SKM-1 (cell line): ENCODE measurements around the gene OR2J2.
"Not testable (repeated sequence)": the region's sequence is repeated elsewhere in the genome, so short reads cannot be mapped to it uniquely, and the experiment has no call there.

Experiments used
- DNase-seq: peaks from one replicate; lab custom pipeline; 2025; ENCODE audit not compliant: unreplicated experiment; lab: John Stamatoyannopoulos, UW

OR2J2 gene

DNA sequence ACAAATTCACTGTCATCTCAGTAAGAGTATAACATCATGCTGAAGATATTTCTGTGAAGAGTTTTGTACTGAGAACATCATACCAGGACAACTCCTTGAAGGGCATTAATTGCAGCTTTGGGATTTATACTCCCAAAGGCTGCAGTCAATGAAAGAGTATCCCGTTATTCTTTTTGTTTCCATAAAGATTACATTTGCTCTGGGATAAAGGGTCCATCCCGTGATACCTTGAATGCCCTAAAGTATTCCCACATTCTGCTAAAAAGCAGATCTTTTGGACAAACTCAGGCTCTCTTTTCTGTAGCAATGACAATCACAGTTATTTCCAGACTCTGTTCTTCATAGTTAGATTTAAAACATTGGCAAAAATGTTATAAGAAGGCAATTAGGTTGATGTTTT lies at the start of gene OR2J2:
Gene OR2J2, plus strand, starts transcription at position 301 of the 400 bp plus-strand sequence. CDS start 2,729 bp downstream, outside the sequence.
- DNase-seq = not testable (repeated sequence)

DNA sequence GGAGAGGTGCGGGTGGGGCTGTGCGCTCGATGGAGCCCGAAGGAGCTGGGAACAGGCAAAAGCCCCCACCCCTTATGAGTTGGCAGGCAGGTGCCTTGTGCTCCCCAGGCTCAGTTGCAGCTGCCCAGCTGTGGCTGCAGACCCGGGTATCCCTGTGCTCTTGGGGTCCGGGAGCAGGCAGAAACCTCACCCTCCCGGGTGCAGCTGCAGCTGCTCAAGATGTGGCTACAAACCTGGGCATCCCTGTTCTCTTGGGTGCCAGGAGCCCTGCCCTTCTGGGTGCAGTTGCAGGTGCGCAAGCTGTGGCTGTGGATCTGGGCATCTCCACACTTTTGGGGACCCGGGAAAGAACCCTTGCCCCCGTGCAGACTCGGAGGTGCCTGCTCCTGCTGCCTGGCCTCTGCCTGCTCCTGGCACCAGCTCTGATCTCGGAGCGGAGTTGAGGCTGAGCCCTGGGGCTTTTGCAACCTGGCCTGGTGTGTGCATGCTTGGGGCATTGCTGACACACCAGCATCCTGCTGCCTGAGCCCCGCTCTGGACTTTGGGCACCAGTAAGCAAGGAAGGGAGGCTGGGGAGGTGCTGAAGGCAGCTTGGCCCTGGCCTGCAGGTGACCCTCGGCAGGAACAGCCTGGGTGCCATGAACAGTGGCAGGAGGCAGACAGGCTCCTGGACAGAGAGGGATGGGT lies 41.2 kb upstream of the OR2J2 start:
- DNase-seq = no peak

DNA sequence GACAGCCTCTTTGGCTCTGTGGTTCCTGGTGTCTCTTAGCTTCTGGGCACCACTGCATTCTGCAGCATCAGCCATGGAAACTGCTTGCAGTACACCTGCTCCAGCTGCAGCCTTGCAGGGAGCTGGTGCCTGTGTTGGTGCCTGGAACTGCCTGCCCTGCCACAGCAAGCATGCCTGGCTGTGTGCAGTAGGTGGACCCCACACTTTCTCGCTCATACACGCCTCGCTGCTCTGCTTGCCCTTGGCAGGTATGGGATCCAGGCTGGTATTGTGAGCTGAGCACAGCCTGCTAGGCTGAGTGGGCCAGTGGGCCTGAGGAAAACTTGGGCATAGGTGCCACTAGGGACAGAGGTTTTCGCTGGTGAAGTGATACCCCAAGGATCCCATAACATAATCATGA lies 40.1 kb upstream of the OR2J2 start:
- no peak for DNase-seq

DNA sequence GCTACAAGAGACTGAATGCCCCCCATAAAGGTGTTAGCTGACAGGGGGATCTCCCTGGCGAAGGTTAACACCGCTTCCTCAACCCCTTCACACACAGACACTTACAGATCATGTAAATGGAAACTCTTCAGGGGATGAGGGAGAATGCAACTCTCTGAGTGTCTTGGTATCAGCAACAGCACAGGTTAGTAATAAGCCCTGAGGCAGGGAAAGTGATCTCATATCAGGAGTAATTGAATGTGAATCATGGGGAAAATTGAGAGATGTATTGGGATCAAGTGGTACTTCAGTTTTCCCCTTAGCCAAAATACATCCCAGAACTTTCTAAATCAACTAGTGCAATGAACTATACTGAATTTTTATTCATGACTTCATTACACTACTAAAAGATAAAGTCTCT lies 39.0 kb upstream of the OR2J2 start:
- DNase-seq = no peak

DNA sequence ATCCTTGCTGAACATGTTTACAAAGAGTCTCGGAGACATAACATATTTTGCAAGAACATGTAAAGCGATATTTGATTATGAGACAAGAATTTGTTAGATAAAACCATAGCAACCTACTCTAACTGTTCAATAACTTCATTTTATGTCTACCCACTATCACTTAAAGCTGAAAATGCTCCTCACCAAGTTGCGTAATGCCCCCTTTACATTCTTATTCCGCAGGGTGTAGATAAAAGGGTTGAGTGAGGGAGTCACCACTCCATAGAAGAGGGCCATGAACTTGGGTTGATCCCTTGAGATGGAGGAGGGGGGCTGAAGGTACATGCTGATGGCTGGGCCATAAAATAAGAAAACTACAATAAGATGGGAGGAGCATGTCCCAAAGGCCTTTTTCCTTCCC lies 33.0 kb upstream of the OR2J2 start:
- no peak for DNase-seq

DNA sequence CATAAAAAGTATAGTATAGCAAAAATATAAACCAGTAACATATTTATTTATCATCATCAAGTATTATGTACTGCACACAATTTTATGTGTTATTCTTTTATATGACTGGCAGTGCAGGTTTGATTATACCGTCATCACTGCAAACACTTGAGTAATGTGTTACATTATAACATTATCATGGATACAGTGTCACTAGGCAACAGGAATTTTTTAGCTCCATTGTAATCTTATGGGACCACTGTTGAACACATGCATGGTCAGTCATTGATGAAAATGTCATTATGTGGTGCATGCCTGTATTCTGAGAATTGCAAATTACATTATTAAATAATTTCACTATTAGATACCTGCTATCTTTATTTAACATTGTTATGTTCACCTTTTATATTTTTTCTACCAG lies 29.1 kb upstream of the OR2J2 start:
- no peak for DNase-seq

DNA sequence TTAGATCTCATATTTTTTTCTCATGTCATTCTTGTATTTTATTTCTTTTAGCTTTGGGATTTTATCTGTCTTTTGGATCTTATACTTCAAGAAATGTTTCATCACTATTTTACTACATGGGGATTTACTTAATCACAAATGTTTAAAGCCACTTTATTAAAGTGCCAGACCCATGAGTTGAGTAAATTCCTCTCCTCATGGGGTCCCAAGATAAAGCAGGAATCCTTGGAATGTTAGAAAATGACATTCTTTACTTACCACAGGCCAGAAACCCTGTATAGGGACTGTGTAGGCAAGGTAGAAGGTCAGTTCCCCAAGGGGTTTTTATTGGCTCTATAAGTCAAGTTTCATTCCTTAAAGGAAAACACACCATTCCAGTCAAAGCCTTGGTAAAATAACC lies 28.4 kb upstream of the OR2J2 start:
- DNase-seq = no peak

- DNase-seq = no peak
Measured at GRCh38 chr6:29146179-29146578, 24.5 kb upstream of the OR2J2 start.

GRCh38 chr6:29147074-29147473 lies 23.6 kb upstream of the OR2J2 start:
- DNase-seq = no peak

- not testable (repeated sequence) for DNase-seq
Measured at GRCh38 chr6:29149444-29149843, 21.3 kb upstream of the OR2J2 start.

- DNase-seq = no peak
Measured at GRCh38 chr6:29153083-29153482, 17.6 kb upstream of the OR2J2 start.

DNA sequence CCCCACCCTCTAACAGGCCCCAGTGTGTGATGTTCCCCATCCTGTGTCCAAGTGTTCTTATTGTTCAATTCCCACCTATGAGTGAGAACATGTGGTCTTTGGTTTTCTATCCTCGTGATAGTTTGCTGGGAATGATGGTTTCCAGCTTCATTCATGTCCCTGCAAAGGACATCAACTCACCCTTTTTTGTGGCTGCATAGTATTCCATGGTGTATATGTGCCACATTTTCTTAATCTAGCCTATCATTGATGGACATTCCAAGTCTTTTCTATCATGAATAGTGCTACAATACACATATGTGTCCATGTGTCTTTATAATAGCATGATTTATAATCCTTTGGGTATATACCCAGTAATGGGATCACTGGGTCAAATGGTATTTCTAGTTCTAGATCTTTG lies 15.5 kb upstream of the OR2J2 start:
- not testable (repeated sequence) for DNase-seq

DNA sequence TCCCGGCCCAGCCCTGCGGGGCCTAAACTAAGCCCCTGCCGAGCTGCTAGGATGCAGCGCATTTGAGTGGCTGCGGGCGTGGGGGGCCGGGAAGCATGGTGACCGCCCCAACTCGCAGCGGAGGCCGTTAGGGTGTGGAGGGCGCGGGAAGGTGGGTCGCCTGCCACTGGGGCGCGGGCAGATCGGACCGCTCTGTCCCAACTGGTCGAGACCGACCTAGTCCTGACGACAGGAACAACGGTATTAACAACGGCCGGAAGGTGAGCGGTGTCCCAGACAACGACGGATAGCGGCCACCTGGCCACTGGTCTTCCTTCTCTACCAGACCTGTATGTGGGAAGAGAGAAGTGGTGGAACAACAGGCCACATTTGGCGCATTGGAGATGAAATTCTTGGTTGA lies 10.8 kb upstream of the OR2J2 start:
- not testable (repeated sequence) for DNase-seq

DNA sequence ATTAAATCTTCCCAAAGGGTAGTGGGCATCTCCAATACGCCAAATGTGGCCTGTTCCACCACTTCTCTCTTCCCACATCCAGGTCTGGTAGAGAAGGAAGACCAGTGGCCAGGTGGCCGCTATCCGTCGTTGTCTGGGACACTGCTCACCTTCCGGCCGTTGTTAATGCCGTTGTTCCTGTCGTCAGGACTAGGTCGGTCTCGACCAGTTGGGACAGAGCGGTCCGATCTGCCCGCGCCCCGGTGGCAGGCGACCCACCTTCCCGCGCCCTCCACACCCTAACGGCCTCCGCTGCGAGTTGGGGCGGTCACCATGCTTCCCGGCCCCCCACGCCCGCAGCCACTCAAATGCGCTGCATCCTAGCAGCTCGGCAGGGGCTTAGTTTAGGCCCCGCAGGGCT lies 5.1 kb upstream of the OR2J2 start:
- DNase-seq = not testable (repeated sequence)

DNA sequence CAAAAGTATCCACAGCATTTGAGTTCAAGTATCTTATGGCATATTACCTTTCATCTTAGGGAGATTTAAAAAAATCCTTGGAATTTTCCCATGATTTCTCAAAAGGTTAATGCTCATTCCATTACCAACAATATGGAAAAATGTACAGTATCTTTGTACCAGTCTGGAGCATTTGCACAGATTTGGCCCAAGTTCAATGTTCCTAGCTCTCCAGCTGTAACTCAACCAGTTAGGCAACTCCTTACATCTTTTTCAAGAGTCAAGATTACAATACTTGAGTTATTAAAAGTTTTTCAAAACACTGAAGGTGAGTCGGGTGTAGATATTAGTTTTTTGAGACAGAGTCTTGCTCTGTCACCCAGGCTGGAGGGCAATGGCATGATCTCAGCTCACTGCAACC lies 1.0 kb downstream of the OR2J2 start:
- DNase-seq = no peak

DNA sequence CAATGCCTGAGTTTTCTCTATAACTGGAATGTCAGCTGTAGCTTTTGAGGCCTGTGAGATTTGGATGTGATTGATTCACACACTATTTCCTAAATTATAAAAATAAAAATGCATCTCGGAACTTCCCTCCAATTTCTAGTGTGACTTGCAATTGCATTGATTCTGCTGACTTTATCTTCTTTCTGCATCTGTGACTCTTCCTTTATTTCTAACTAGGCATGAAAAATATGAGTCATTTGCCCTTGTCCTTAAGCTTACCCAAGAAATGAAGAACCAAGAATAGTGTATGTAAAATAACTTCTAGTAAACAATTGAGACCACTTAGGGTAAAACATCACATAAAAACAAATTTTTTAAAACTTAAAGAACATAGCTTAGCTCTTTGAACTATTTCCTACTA lies 12.9 kb downstream of the OR2J2 start:
- DNase-seq = no peak

DNA sequence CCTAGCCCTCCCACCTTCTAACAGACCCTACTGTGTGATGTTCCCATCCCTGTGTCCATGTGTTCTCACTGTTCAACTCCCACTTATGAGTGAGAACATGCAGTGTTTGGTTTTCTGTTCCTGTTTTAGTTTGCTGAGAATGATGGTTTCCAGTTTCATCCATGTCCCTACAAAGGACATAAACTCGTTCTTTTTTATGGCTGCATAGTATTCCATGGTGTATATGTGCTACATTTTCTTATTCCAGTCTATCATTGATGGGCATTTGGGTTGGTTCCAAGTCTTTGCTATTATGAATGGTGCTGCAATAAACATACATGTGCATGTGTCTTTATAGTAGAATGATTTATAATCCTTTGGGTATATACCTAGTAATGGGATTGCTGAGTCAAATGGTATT lies 18.0 kb downstream of the OR2J2 start:
- DNase-seq = not testable (repeated sequence)

DNA sequence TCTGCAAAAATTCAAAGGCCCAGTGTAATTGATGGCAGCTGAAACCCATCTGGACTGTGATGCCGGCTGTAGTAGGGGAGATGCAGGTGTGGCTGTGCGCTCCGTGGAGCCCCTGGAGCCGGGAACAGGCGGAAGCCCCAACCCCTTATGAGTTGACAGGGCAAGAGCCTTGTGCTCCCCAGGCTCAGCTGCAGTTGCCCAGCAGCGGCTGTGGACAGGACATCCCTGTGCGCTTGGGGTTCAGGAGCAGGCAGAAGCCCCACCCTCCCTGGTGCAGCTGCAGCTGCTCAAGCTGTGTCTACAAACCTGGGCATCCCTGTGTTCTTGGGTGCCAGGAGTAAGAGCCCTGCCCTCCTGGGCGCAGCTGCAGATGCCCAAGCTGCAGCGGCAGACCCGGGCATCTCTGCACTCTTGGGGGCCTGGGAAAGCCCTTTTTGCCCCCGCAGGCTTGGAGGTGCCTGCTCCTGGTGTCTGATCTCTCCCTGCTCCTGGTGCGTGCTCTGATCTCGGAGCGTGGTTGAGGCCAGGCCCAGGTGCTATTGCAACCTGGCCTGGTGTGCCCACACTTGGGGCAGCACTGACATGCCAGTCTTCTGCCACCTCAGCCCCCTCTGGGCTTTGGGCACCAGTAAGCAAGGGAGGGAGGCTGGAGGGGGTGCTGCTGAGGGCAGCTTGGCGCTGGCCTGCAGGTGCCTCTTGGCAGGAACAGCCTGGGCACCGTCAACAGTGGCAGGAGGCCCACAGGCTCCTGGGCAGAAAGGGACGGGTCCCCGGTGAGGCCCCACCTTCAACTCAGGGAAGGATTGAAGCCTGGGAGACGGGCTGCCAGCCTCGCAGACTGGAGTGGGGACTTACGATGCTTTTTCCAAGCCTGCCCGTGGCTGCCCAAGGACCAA lies 30.3 kb downstream of the OR2J2 start:
- DNase-seq = no peak

GRCh38 chr6:29201966-29202365 lies 31.3 kb downstream of the OR2J2 start:
- no peak for DNase-seq

DNA sequence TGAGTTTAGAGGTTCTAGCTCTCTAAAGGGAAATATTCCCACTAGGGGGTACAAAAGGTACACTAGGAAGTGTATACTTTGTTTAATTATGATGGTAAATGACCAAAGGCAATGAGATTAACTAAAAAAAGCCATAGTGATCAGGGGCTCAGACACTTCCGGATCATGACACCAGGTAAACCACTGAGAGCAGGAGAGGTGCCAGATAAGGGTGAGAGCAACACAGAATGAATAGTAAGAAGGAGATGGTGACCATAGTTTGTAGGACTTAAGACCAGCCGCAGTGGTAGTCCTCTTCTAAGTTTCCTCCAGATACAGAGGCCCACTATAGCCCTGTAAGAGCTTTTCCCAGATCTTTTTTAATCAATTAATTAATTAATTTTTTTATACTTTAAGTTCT lies 40.8 kb downstream of the OR2J2 start:
- no peak for DNase-seq

DNA sequence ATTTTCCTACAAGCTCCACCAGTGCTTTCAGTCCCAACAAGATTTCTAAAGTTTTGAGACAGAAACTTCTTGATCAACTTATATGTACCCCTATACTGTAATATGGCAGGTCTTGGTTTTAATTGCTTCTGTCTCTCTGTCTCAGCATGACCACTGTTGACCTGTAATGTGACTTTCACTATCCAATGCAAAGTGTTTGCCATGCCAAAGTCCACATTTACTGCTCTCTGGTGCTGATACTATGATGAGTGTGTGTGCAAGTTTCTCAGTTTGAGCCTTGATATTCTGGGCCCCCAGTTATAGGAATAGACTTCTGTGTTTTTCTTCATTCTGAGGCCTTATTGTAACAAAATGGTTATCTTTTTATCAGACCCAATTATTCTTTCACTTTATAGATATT lies 45.8 kb downstream of the OR2J2 start:
- DNase-seq = no peak

DNA sequence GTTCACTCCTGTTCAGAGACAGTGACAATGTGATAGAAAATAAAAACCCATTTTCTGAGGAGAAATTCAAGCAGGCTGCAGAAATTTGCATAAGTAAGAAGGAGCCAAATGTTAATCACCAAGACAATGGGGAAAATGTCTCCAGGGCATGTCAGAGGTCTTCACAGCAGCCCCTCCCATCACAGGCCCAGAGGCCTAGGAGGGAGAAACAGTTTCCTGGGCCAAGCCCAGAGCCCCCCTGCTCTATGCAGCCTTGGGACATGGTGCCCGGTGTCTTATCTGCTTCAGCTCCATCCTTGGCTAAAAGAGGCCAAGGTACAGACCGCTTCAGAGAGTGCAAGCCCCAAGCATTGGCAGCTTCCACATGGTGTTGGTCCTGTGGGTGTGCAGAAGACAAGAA lies 46.5 kb downstream of the OR2J2 start:
- not testable (repeated sequence) for DNase-seq
